Natural killer cell (primary cell): ENCODE measurements around the gene INPP4B. TPM values are rescaled to one million over a fixed set of nuclear protein-coding genes. Genes with fewer than 3 reads are reported as not detected.
A peak's percentile ranks its signal among the peaks of the same experiment; 100 is the strongest.

Source experiments
- ATAC-seq, 3 donors: fragments of 150-1000 bp in 2 of 3; fragments of 200-7000 bp in 1 of 3; cut with Tn5 transposase; 1 replicate in 1 of 3; 2 replicates in 2 of 3; pipeline ENCODE4 v1.10.0; 2021; ENCODE audit warnings: mild to moderate bottlenecking in 2 of 3, moderate library complexity in 2 of 3
- DNase-seq, 2 donors: peaks; one replicate each; pipeline versions ENCODE4 v3.0.0 to v3.0.0-alpha.2; 2013 to 2021; ENCODE audit warnings: mixed read lengths in 1 of 2
- H3K27ac ChIP-seq: one replicate; pipeline ENCODE4 v1.5.1; 2013; ENCODE audit warnings: mild to moderate bottlenecking, low read length
- H3K27me3 ChIP-seq: one replicate; pipeline ENCODE4 v1.6.1; 2013; ENCODE audit warnings: low read length; ENCODE audit not compliant: control insufficient read depth, insufficient read depth
- H3K36me3 ChIP-seq: one replicate; pipeline ENCODE4 v1.6.1; 2013; ENCODE audit warnings: low read length; ENCODE audit not compliant: control insufficient read depth, insufficient read depth
- H3K4me1 ChIP-seq: one replicate; pipeline ENCODE4 v1.6.1; 2013; ENCODE audit warnings: low read length; ENCODE audit not compliant: control insufficient read depth, insufficient read depth
- H3K4me3 ChIP-seq: one replicate; pipeline ENCODE4 v1.5.1; 2013; ENCODE audit warnings: low read length
- H3K9me3 ChIP-seq: one replicate; pipeline ENCODE4 v1.6.1; 2013; ENCODE audit warnings: low read length; ENCODE audit not compliant: control insufficient read depth, insufficient read depth
- H3K27ac Mint-ChIP-seq, 2 donors: one replicate each; pipeline ENCODE4 v1.8.0; 2022; ENCODE audit warnings: mild to moderate bottlenecking in 2 of 2, mixed read lengths in 2 of 2, moderate library complexity in 1 of 2
- H3K27me3 Mint-ChIP-seq, 2 donors: one replicate each; pipeline ENCODE4 v1.8.0; 2022; ENCODE audit warnings: low read depth in 2 of 2, mixed read lengths in 2 of 2
- H3K36me3 Mint-ChIP-seq: one replicate; pipeline ENCODE4 v1.8.0; 2022; ENCODE audit warnings: mixed read lengths
- H3K4me1 Mint-ChIP-seq, 2 donors: one replicate each; pipeline ENCODE4 v1.8.0; 2022; ENCODE audit warnings: mixed read lengths in 2 of 2
- H3K4me3 Mint-ChIP-seq: one replicate; pipeline ENCODE4 v1.8.0; 2022; ENCODE audit warnings: mild to moderate bottlenecking, moderate library complexity, mixed read lengths
- H3K9me3 Mint-ChIP-seq, 2 donors: one replicate each; pipeline ENCODE4 v1.8.0; 2022; ENCODE audit warnings: mixed read lengths in 2 of 2
- WGBS: methylation state at CpG from one replicate; pipeline ENCODE4 v1.1.7; 2013; ENCODE audit warnings: missing lambda C conversion rate; ENCODE audit not compliant: insufficient coverage; 5-methylcytosine and 5-hydroxymethylcytosine counted together
- intact Hi-C: fragments of 100-400 bp; cut with micrococcal nuclease; formaldehyde crosslinking; loops from one replicate; pipeline ENCODE4 v1.14.2; 2022
- total RNA-seq, 4 donors: library from RNA; stranded (reverse); fragments of 120-200 nt in 1 of 4; gene quantifications; one replicate each; pipeline versions ENCODE4 v1.2.3 to v1.2.4, GENCODE V29; 2013 to 2022
- TF ChIP-seq, protein P1 (sequence below): fragments of 200-600 bp; IDR thresholded peaks from one replicate; pipeline ENCODE4 v1.8.0; 2022; ENCODE audit warnings: antibody characterized with exemption

The INPP4B gene
- total RNA-seq, 3 donors from 2014 or later (not counting 1 experiment from before 2014, with no cell fraction given) = 2.4 to 6.2 (median 4.5) TPM

DNA sequence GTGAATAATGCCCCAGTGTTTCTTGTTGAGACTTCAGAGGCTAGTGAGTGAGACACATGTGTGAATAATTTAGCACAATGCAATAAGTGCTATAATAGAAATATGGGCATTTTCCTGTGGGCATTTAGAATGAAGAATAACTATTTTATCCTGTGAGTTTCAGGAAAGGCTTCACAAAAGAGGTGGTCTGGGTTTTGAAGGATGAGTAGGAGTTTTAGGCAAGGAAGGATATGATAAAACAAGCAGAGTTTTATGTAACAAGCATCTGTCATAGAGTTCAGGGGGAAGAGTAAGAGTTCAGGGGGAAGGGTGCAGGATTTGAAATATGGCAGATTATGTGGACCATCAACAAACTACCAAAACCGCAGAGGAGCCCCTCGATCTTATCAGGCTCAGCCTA, 529.2 kb downstream of the INPP4B start:
- TF ChIP-seq, protein P1, sequence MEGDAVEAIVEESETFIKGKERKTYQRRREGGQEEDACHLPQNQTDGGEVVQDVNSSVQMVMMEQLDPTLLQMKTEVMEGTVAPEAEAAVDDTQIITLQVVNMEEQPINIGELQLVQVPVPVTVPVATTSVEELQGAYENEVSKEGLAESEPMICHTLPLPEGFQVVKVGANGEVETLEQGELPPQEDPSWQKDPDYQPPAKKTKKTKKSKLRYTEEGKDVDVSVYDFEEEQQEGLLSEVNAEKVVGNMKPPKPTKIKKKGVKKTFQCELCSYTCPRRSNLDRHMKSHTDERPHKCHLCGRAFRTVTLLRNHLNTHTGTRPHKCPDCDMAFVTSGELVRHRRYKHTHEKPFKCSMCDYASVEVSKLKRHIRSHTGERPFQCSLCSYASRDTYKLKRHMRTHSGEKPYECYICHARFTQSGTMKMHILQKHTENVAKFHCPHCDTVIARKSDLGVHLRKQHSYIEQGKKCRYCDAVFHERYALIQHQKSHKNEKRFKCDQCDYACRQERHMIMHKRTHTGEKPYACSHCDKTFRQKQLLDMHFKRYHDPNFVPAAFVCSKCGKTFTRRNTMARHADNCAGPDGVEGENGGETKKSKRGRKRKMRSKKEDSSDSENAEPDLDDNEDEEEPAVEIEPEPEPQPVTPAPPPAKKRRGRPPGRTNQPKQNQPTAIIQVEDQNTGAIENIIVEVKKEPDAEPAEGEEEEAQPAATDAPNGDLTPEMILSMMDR = no peak
- Mint-ChIP-seq H3K4me1 (no peaks in the 10 kb centered on the region), H3K4me3 (no peak overlapping the region), H3K36me3 (no peaks in the 10 kb centered on the region), H3K27me3 (no peaks in the 10 kb centered on the region), H3K27ac (no peak overlapping the region), H3K9me3 (peaks cover 3 to 5% of the 10 kb centered on the region in 2 donors)
- Histone ChIP-seq H3K27me3 (no peaks in the 10 kb centered on the region), H3K4me1 (peaks cover 5% of the 10 kb centered on the region), H3K27ac (no peak overlapping the region), H3K9me3 (no peaks in the 10 kb centered on the region), H3K4me3 (no peak overlapping the region), H3K36me3 (no peaks in the 10 kb centered on the region)
- WGBS = 96% methylated on average over 2 of the region's 2 CpGs
- ATAC-seq = no peak
- no peak for DNase-seq
- intact Hi-C loops = no loop called here

DNA sequence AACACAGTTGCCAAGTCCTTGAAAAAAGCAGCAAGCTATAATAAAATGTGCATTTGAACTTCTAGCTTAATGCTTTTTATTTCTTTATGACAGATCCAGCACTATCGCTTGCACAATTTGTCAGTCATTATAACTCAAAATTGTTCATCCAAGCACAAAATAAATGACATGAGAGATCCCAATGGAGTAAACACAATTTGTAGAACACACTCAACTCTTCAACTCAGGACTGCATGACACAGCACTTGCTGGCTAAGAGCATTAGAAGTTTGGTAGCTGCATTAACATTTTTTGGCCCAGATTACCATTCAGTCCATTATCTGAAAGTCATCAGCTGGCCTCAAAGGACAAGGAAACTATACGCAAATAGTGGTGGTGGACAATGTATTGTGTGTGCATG, 530.1 kb downstream of the INPP4B start:
- H3K27me3 Mint-ChIP-seq = no peaks in the 10 kb centered on the region
- intact Hi-C loops = no loop called here
- no peak overlapping the region for H3K4me3 ChIP-seq
- H3K27ac ChIP-seq = no peak overlapping the region
- no peaks in the 10 kb centered on the region for H3K27me3 ChIP-seq
- no peaks in the 10 kb centered on the region for H3K36me3 Mint-ChIP-seq
- H3K9me3 Mint-ChIP-seq = peaks cover 0 to 5% of the 10 kb centered on the region in 2 donors
- H3K9me3 ChIP-seq = no peaks in the 10 kb centered on the region
- no peak overlapping the region for H3K27ac Mint-ChIP-seq
- H3K4me3 Mint-ChIP-seq = no peak overlapping the region
- WGBS = 100% methylated on average over 1 of the region's 2 CpGs
- H3K4me1 Mint-ChIP-seq = no peaks in the 10 kb centered on the region
- no peak for ATAC-seq
- H3K4me1 ChIP-seq = peaks cover 5% of the 10 kb centered on the region
- TF ChIP-seq, protein P1 = no peak
- DNase-seq = no peak
- H3K36me3 ChIP-seq = no peaks in the 10 kb centered on the region

DNA sequence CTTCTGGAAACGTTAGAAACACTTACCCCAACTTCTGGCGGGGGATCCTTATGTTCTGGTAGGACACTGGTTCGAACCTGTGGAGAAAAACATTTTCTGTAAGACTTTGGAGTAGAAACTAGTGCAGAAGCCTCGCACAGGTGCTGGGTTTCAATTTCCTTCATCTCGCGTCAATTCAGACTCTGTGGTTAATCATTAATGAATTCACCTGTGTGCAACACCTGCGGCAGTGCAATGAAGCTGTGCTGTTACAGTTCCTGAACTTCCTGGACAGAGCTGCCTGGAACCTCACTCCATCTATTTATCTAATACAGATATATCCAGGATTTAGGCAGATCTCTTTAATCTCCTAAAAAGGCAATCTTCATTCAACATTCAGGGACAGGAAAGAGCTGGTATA, 531.4 kb downstream of the INPP4B start:
- H3K4me3 Mint-ChIP-seq = no peak overlapping the region

DNA sequence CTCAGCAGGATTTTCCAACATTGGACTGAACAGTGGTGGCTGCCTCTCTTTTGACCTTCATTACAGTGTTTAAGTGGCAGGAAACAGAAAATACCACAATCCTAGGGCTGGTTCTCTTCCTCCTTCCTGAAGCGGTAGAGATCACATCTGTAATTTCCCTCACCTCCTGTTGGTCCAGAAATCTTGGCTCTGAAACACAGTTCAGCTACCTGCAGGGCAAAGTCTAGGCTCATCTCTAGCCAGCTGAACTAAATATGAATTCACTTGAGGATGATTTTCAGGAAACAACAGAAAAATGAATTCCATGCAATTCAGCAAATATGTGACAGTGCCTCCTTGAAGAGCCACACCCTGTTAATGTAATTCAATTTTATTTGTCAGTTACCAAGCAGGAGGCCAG, 531.9 kb downstream of the INPP4B start:
- H3K4me1 ChIP-seq = peaks cover 5% of the 10 kb centered on the region
- Mint-ChIP-seq H3K27ac (no peak overlapping the region), H3K36me3 (no peaks in the 10 kb centered on the region), H3K4me1 (no peaks in the 10 kb centered on the region), H3K9me3 (peaks cover 0 to 5% of the 10 kb centered on the region in 2 donors), H3K4me3 (no peak overlapping the region), H3K27me3 (no peaks in the 10 kb centered on the region)
- WGBS = 24% methylated on average over 1 of the region's 1 CpG
- H3K36me3 ChIP-seq = no peaks in the 10 kb centered on the region
- TF ChIP-seq, protein P1 = no peak
- H3K4me3 ChIP-seq = no peak overlapping the region
- ATAC-seq (no peak), DNase-seq (peak in 1 of 2 donors; percentile 8)
- no peak overlapping the region for H3K27ac ChIP-seq
- no peaks in the 10 kb centered on the region for H3K9me3 ChIP-seq
- intact Hi-C loops = no loop called here
- no peaks in the 10 kb centered on the region for H3K27me3 ChIP-seq

More for the DNA sequence above, 531.4 kb downstream of the INPP4B start:
- WGBS = 64% methylated on average over 7 of the region's 7 CpGs
- Mint-ChIP-seq H3K36me3 (no peaks in the 10 kb centered on the region), H3K9me3 (peaks cover 0 to 5% of the 10 kb centered on the region in 2 donors), H3K27me3 (no peaks in the 10 kb centered on the region), H3K27ac (no peak overlapping the region), H3K4me1 (no peaks in the 10 kb centered on the region)
- DNase-seq (peak in 1 of 2 donors; percentile 9), ATAC-seq (no peak)
- no peak overlapping the region for H3K27ac ChIP-seq
- no peaks in the 10 kb centered on the region for H3K36me3 ChIP-seq
- no peak overlapping the region for H3K4me3 ChIP-seq
- peaks cover 5% of the 10 kb centered on the region for H3K4me1 ChIP-seq
- TF ChIP-seq, protein P1 = no peak
- no peaks in the 10 kb centered on the region for H3K9me3 ChIP-seq
- H3K27me3 ChIP-seq = no peaks in the 10 kb centered on the region
- intact Hi-C loops = no loop called here
